ENCODE data around the gene SBK3. TPM values are rescaled to one million over a fixed set of nuclear protein-coding genes. Genes with fewer than 3 reads are reported as not detected.

Gene SBK3
- total RNA-seq, 1 donor from 2014 or later, result 3.6 TPM

DNA sequence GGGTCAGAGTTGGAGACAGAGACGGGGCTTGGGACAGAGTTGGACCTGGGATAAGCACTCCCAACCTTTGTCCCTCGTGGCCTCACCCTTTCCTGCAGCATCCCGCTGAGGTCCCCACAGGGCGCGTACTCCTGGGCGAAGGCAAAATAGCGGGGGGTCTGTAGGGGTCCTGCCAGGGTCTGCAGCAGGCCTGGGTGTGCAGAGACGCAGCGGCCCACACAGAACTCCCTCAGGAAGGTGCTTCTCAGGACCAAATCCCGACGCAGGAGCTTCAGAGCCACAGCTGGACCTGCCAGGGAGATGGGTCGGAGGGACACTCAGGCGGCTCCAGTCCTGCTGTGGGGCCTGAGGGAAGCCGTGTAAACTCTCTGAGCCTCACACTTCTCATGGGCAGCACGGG is 1.3 kb downstream of the SBK3 start:
- Mint-ChIP-seq H3K36me3 (ENCODE audit: low read depth, unreplicated experiment) (peaks cover 15% of the 10 kb centered on the region), H3K4me3 (ENCODE audit: unreplicated experiment) (no peak overlapping the region), H3K27ac (ENCODE audit: unreplicated experiment) (no peak overlapping the region), H3K4me1 (ENCODE audit: unreplicated experiment) (peaks cover 16% of the 10 kb centered on the region), H3K27me3 (ENCODE audit: unreplicated experiment) (peaks cover 8% of the 10 kb centered on the region), H3K9me3 (ENCODE audit: unreplicated experiment) (no peaks in the 10 kb centered on the region)
- TF ChIP-seq, protein P1, sequence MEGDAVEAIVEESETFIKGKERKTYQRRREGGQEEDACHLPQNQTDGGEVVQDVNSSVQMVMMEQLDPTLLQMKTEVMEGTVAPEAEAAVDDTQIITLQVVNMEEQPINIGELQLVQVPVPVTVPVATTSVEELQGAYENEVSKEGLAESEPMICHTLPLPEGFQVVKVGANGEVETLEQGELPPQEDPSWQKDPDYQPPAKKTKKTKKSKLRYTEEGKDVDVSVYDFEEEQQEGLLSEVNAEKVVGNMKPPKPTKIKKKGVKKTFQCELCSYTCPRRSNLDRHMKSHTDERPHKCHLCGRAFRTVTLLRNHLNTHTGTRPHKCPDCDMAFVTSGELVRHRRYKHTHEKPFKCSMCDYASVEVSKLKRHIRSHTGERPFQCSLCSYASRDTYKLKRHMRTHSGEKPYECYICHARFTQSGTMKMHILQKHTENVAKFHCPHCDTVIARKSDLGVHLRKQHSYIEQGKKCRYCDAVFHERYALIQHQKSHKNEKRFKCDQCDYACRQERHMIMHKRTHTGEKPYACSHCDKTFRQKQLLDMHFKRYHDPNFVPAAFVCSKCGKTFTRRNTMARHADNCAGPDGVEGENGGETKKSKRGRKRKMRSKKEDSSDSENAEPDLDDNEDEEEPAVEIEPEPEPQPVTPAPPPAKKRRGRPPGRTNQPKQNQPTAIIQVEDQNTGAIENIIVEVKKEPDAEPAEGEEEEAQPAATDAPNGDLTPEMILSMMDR (IDR thresholded peaks at IDR 0.05; ENCODE audit: unreplicated experiment), result no peak
- no peak for DNase-seq (ENCODE audit: low spot score)

DNA sequence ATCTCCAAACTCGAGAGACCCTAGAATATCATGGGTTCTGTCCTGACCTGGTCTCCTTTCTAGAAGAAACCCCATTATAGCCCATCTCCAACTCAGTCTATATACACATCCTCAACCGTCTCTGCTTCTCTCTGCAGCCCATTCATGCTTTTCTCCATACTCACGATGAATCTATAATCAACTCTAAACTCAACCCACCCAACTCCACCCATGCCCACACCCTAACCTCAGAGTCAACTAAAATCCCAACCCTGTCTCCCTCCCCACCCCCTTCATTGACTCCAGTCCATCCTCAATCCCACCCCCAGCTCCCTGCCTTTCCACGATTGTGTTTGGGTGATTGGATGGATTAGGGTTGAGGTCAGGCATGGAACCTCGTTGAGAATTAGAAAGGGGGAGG is 1.8 kb downstream of the SBK3 start:
- H3K9me3 Mint-ChIP-seq (ENCODE audit: unreplicated experiment), result no peaks in the 10 kb centered on the region
- H3K4me1 Mint-ChIP-seq (ENCODE audit: unreplicated experiment), result peaks cover 16% of the 10 kb centered on the region
- H3K27me3 Mint-ChIP-seq (ENCODE audit: unreplicated experiment), result peaks cover 8% of the 10 kb centered on the region
- TF ChIP-seq, protein P1 (IDR thresholded peaks at IDR 0.05; ENCODE audit: unreplicated experiment), result no peak
- H3K36me3 Mint-ChIP-seq (ENCODE audit: low read depth, unreplicated experiment), result peaks cover 15% of the 10 kb centered on the region
- DNase-seq (ENCODE audit: low spot score), result no peak
- no peak overlapping the region for H3K4me3 Mint-ChIP-seq (ENCODE audit: unreplicated experiment)
- H3K27ac Mint-ChIP-seq (ENCODE audit: unreplicated experiment), result no peak overlapping the region

DNA sequence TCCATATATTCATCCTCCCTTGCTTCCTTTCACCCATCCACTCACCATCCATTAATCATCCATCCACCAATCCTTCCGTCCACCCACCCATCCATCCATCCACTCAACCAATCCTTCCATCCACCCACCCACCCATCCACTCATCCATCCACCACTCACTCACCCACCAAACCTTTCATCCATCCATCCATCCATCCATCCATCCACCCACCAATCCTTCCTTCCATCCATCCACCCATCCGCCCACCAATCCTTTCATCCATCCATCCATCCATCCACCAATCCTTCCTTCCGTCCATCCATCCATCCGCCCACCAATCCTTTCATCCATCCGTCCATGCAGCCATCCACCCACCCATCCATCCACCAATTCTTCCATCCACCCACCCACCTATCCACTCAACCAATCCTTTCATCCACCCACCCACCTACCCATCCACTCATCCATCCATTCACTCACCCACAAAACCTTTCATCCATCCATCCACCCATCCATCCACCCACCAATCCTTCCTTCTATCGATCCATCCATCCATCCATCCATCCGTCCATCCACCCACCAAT is 3.0 kb downstream of the SBK3 start:
- Mint-ChIP-seq H3K4me1 (ENCODE audit: unreplicated experiment) (peaks cover 9% of the 10 kb centered on the region), H3K27me3 (ENCODE audit: unreplicated experiment) (peaks cover 8% of the 10 kb centered on the region), H3K36me3 (ENCODE audit: low read depth, unreplicated experiment) (peaks cover 15% of the 10 kb centered on the region), H3K27ac (ENCODE audit: unreplicated experiment) (no peak overlapping the region), H3K4me3 (ENCODE audit: unreplicated experiment) (no peak overlapping the region), H3K9me3 (ENCODE audit: unreplicated experiment) (no peaks in the 10 kb centered on the region)
- TF ChIP-seq, protein P1 (IDR thresholded peaks at IDR 0.05; ENCODE audit: unreplicated experiment), result no peak
- DNase-seq (ENCODE audit: low spot score), result no peak

DNA sequence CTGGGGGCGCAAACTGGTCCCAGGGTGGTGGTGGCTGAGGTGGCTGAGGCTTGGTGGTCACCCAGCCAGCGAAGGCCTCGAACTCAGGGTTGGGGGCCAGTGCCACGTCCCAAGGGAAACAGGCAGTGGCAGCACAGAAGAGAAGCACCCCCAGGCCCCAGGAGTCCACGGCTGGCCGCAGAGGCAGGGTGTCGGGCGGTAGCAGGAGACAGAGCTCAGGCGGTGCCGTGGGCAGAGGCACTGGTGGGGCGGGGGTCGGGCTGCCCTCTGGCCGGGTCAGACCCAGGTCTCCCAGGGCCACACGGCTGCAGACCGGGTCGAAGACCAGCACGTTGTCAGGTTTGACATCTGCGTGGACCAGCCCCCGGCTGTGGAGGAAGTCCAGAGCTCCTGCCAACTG is 4.3 kb downstream of the SBK3 start:
- Mint-ChIP-seq H3K4me3 (ENCODE audit: unreplicated experiment) (no peak overlapping the region), H3K36me3 (ENCODE audit: low read depth, unreplicated experiment) (peaks cover 15% of the 10 kb centered on the region), H3K27me3 (ENCODE audit: unreplicated experiment) (peaks cover 8% of the 10 kb centered on the region), H3K27ac (ENCODE audit: unreplicated experiment) (no peak overlapping the region), H3K9me3 (ENCODE audit: unreplicated experiment) (no peaks in the 10 kb centered on the region), H3K4me1 (ENCODE audit: unreplicated experiment) (peaks cover 6% of the 10 kb centered on the region)
- TF ChIP-seq, protein P1 (IDR thresholded peaks at IDR 0.05; ENCODE audit: unreplicated experiment), result no peak
- no peak for DNase-seq (ENCODE audit: low spot score)

DNA sequence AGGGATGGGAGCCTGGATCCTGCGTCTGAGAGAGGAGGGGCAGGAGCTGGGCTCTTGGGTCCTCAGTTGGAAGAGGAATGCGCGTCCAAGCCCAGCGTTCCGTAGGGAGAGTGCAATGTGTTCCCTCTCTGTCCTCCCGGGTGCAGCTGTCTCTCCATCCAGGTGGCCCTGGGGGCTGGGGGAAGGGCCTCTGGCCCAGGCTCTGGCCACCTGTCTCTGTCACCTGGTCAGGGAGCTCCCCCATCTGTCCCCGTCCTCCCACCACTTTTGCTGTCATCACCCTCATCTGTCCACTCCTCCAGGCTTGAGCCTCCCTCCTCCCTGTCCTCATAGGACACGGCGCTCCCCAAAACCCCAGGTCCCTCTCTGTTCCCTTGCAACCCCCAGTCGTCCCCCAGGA is 4.7 kb downstream of the SBK3 start:
- TF ChIP-seq, protein P1 (IDR thresholded peaks at IDR 0.05; ENCODE audit: unreplicated experiment), result no peak
- H3K36me3 Mint-ChIP-seq (ENCODE audit: low read depth, unreplicated experiment), result peaks cover 10% of the 10 kb centered on the region
- H3K9me3 Mint-ChIP-seq (ENCODE audit: unreplicated experiment), result no peaks in the 10 kb centered on the region
- DNase-seq (ENCODE audit: low spot score), result no peak
- H3K27me3 Mint-ChIP-seq (ENCODE audit: unreplicated experiment), result peaks cover 6% of the 10 kb centered on the region
- H3K4me3 Mint-ChIP-seq (ENCODE audit: unreplicated experiment), result no peak overlapping the region
- H3K4me1 Mint-ChIP-seq (ENCODE audit: unreplicated experiment), result peaks cover 1% of the 10 kb centered on the region
- H3K27ac Mint-ChIP-seq (ENCODE audit: unreplicated experiment), result no peak overlapping the region
